ENCODE data around the gene STARD3.

The STARD3 gene

DNA sequence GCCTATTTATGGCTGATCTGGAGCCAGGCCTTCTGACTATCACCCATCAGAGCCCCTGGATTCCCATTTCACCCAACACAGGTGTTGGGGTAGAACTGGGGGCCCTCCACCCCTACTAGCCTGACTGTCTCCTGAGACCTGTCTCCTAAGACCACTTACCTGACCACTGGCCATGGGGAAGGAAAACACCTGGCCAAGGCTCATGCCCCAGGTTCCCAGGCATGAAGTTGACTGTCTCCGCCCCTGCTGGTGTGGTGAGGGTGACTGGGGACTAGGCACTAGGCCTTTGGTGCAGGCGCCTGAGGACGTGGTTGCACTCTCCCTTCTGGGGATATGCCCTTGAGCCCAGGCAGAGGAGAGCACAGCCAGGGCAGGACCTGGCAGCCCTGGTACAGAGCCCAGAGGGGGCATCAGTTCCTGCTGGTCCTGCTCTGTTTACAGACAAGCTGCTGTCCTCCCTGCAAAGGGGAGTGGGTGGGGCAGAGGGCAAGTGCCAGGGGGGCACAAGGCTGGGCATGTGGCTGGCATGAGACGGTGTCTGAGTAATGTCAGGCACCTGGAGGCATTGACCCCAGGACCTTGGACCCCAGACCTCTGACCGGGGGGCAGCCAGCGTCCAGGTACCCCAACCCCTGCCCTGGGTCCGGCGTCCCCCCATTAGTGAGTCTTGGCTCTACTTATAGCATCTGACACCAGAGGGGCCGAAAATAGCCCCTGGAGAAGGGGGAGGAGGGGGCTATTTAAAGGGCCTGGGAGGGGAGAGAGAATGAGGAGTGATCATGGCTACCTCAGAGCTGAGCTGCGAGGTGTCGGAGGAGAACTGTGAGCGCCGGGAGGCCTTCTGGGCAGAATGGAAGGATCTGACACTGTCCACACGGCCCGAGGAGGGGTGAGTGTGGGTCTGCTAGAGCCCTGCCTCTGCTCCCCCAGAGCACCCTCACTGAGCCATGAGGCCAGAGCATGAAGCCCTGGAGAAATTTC is 27.9 kb downstream of the STARD3 start, which contains the start of gene TCAP:
Gene TCAP, plus strand, starts transcription at position 769 of the 981 bp plus-strand sequence. Its CDS starts 11 bp downstream, at position 780.
- Mint-ChIP-seq H3K36me3 (ENCODE audit: low read depth) (no peaks in the 10 kb centered on the region), H3K27me3 (ENCODE audit: low read depth, poor library complexity) (peaks cover 43% of the 10 kb centered on the region), H3K4me1 (peaks cover 21% of the 10 kb centered on the region), H3K27ac (no peak within 1 kb of the TSS), H3K9me3 (no peaks in the 10 kb centered on the region), H3K4me3 (no peak within 1 kb of the TSS)
- DNase-seq, result no peak
- TF ChIP-seq, protein P1, sequence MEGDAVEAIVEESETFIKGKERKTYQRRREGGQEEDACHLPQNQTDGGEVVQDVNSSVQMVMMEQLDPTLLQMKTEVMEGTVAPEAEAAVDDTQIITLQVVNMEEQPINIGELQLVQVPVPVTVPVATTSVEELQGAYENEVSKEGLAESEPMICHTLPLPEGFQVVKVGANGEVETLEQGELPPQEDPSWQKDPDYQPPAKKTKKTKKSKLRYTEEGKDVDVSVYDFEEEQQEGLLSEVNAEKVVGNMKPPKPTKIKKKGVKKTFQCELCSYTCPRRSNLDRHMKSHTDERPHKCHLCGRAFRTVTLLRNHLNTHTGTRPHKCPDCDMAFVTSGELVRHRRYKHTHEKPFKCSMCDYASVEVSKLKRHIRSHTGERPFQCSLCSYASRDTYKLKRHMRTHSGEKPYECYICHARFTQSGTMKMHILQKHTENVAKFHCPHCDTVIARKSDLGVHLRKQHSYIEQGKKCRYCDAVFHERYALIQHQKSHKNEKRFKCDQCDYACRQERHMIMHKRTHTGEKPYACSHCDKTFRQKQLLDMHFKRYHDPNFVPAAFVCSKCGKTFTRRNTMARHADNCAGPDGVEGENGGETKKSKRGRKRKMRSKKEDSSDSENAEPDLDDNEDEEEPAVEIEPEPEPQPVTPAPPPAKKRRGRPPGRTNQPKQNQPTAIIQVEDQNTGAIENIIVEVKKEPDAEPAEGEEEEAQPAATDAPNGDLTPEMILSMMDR (IDR thresholded peaks at IDR 0.05), result no peak

DNA sequence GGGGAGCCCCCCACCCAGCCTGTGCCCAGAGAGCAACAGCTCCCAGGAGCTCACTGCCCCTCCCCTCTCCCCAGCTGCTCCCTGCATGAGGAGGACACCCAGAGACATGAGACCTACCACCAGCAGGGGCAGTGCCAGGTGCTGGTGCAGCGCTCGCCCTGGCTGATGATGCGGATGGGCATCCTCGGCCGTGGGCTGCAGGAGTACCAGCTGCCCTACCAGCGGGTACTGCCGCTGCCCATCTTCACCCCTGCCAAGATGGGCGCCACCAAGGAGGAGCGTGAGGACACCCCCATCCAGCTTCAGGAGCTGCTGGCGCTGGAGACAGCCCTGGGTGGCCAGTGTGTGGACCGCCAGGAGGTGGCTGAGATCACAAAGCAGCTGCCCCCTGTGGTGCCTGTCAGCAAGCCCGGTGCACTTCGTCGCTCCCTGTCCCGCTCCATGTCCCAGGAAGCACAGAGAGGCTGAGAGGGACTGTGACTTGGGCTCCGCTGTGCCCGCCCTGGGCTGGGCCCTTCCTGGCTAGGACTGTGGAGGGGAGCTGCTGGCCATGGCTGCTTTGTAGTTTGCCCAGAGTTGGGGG is 28.8 kb downstream of the STARD3 start:
- DNase-seq, result no peak
- Mint-ChIP-seq H3K4me3 (no peak overlapping the region), H3K4me1 (peaks cover 21% of the 10 kb centered on the region), H3K27me3 (ENCODE audit: low read depth, poor library complexity) (peaks cover 49% of the 10 kb centered on the region), H3K9me3 (no peaks in the 10 kb centered on the region), H3K27ac (no peak overlapping the region), H3K36me3 (ENCODE audit: low read depth) (no peaks in the 10 kb centered on the region)
- TF ChIP-seq, protein P1 (IDR thresholded peaks at IDR 0.05), result no peak

DNA sequence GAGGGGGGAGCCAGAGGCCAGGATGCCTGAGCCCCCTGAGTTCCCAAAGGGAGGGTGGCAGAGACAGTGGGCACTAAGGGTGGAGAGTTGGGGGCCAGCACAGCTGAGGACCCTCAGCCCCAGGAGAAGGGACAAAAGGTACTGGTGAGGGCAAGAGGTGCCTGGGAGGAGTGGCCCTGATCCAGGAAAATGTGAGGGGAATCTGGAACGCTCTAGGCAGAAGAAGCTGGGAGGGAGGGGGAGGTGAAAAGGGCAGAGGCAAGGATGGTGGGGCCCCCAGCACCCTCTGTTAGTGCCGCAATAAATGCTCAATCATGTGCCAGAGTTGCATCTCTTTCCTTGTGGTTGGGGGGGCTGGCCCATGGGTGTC is 29.3 kb downstream of the STARD3 start:
- no peak for DNase-seq
- no peaks in the 10 kb centered on the region for H3K9me3 Mint-ChIP-seq
- H3K27ac Mint-ChIP-seq, result no peak overlapping the region
- TF ChIP-seq, protein P1 (IDR thresholded peaks at IDR 0.05), result no peak
- peaks cover 49% of the 10 kb centered on the region for H3K27me3 Mint-ChIP-seq (ENCODE audit: low read depth, poor library complexity)
- no peaks in the 10 kb centered on the region for H3K36me3 Mint-ChIP-seq (ENCODE audit: low read depth)
- no peak overlapping the region for H3K4me3 Mint-ChIP-seq
- peaks cover 21% of the 10 kb centered on the region for H3K4me1 Mint-ChIP-seq

DNA sequence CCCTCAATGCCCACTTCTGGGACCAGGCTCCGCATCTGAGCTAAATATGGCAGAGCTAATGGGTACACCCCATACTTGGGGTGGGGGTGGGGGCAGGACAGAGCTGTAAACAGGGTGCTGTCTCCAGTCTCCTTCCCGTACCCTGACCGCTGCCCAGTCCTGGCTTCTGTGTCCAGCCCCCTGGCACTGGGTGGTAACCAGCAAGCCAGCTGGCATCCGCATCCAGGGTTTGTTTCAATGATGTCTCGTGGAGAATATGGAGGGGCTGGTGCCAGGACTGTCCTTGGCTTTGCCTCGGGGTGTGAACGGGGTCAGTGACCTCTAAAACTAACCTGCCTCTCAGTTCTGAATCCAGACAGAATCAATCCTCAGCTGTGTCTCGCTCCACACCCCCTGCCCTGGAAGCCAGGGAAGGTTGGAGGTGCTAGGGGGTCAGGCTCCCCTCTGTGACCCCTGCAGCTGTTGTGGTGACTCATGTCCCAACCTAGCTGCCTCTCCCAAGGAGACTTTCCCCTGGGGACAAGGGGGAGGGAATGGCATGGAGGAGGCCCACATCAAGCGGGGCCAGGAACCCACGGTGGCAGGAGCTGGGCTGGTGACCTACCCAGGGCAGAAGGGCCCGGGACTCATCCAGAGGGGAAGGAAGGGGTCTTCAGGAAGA is 29.8 kb downstream of the STARD3 start:
- TF ChIP-seq, protein P1 (IDR thresholded peaks at IDR 0.05), result no peak
- peaks cover 49% of the 10 kb centered on the region for H3K27me3 Mint-ChIP-seq (ENCODE audit: low read depth, poor library complexity)
- no peak for DNase-seq
- peaks cover 21% of the 10 kb centered on the region for H3K4me1 Mint-ChIP-seq
- H3K27ac Mint-ChIP-seq, result no peak overlapping the region
- no peaks in the 10 kb centered on the region for H3K36me3 Mint-ChIP-seq (ENCODE audit: low read depth)
- peak overlapping the region; percentile 34 for H3K4me3 Mint-ChIP-seq
- H3K9me3 Mint-ChIP-seq, result no peaks in the 10 kb centered on the region

DNA sequence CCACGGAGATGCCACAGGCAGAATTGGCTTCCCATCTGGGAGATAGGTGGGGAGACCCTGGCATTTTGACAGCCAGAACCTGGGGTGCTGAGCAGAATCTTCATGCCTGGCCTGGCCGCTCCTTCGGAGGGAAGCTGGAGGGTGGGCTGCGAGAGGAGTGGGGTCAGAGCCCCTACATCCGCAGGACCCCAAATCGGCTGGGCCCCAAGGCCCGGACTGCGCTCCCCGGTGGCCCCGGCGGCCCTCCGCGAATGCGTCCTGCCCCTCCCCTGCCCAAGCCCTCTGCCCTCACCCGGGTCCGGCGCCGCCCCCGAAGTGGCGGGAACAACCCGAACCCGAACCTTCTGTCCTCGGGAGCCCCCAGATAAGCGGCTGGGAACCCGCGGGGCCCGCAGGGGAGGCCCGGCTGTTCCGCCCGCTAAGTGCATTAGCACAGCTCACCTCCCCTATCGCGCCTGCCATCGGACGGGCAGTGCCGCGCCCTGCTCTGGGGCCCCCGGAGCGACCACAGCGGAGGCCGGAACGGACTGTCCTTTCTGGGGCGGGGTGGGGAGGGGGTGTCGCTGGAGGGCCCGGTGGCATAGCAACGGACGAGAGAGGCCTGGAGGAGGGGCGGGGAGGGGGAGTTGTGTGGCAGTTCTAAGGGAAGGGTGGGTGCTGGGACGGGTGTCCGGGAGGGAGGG is 30.5 kb downstream of the STARD3 start:
- peak; percentile 44 for DNase-seq
- Mint-ChIP-seq H3K27ac (no peak overlapping the region), H3K4me1 (peaks cover 21% of the 10 kb centered on the region), H3K36me3 (ENCODE audit: low read depth) (no peaks in the 10 kb centered on the region), H3K4me3 (peak overlapping the region; percentile 59), H3K9me3 (no peaks in the 10 kb centered on the region), H3K27me3 (ENCODE audit: low read depth, poor library complexity) (peaks cover 49% of the 10 kb centered on the region)
- TF ChIP-seq, protein P1 (IDR thresholded peaks at IDR 0.05), result no peak
